RPMI7951 (cell line): ENCODE results near the gene FAN1. TPM values are rescaled to one million over a fixed set of nuclear protein-coding genes. Genes with fewer than 3 reads are reported as not detected.

Experiments
- DNase-seq: peaks from one replicate; pipeline ENCODE4 v3.0.0-alpha.2; 2012; ENCODE audit warnings: low read depth
- total RNA-seq: library from RNA; depleted of rRNA; stranded (reverse); fragments of >200 nt; shearing (Covaris generic); gene quantifications from 2 replicates; pipeline ENCODE4 v1.2.3, GENCODE V29; 2014

FAN1 gene
- total RNA-seq, 1 experiment from 2014 or later = 5.0 TPM

GRCh38 chr15:30921106-30921505, 17.4 kb downstream of the FAN1 start:
- DNase-seq = no peak

GRCh38 chr15:30921781-30922479, 18.2 kb downstream of the FAN1 start:
- DNase-seq = no peak

GRCh38 chr15:30922480-30923311, 19.0 kb downstream of the FAN1 start:
- peak; percentile 63 for DNase-seq

- DNase-seq = no peak
Measured at GRCh38 chr15:30923429-30923828, 19.7 kb downstream of the FAN1 start.

GRCh38 chr15:30924353-30924752, 20.6 kb downstream of the FAN1 start:
- peak; percentile 14 for DNase-seq

- no peak for DNase-seq
Measured at GRCh38 chr15:30925686-30926085, 22.0 kb downstream of the FAN1 start.

GRCh38 chr15:30926161-30926560, 22.4 kb downstream of the FAN1 start:
- DNase-seq = no peak

- DNase-seq = no peak
Measured at GRCh38 chr15:30927148-30927761, 23.5 kb downstream of the FAN1 start.

- no peak for DNase-seq
Measured at GRCh38 chr15:30928076-30928475, 24.4 kb downstream of the FAN1 start.

GRCh38 chr15:30929064-30929669, 25.5 kb downstream of the FAN1 start:
- DNase-seq = no peak

- no peak for DNase-seq
Measured at GRCh38 chr15:30929982-30930381, 26.3 kb downstream of the FAN1 start.

GRCh38 chr15:30930422-30930821, 26.7 kb downstream of the FAN1 start:
- DNase-seq = no peak

- no peak for DNase-seq
Measured at GRCh38 chr15:30933293-30933692, 29.6 kb downstream of the FAN1 start.

- DNase-seq = no peak
Measured at GRCh38 chr15:30939161-30939560, 35.4 kb downstream of the FAN1 start.

GRCh38 chr15:30940359-30940758, 36.6 kb downstream of the FAN1 start:
- no peak for DNase-seq

GRCh38 chr15:30941520-30941919, 37.8 kb downstream of the FAN1 start:
- no peak for DNase-seq

- DNase-seq = no peak
Measured at GRCh38 chr15:30943654-30944335, 40.1 kb downstream of the FAN1 start.

GRCh38 chr15:30953183-30953582, 49.5 kb downstream of the FAN1 start:
- no peak for DNase-seq

- DNase-seq = peak; percentile 92
Measured at GRCh38 chr15:30953731-30954378, 50.1 kb downstream of the FAN1 start.

GRCh38 chr15:30954674-30955073, 51.0 kb downstream of the FAN1 start:
- DNase-seq = no peak
